ENCODE results near the gene PDE6A. TPM values are rescaled to one million over a fixed set of nuclear protein-coding genes. Genes with fewer than 3 reads are reported as not detected.

Gene PDE6A
- total and polyA plus RNA-seq, 2 of the 8 experiments (the other 6 are each of a cell fraction or from before 2014, with no cell fraction given) = not detected

- no peak overlapping the region for H3K56ac ChIP-seq (replicated peaks; ENCODE audit: insufficient read length, low read depth, low read length)
- H3K4me3 ChIP-seq (ENCODE audit: extremely low read depth in 1 of 4, insufficient read depth in 2 of 4, low read depth in 3 of 4, low read length in 4 of 4) = no peak overlapping the region
- H3K23me2 ChIP-seq (ENCODE audit: low read depth, low read length) = no peaks in the 10 kb centered on the region
- no peak overlapping the region for H2BK5ac ChIP-seq (ENCODE audit: low read depth, low read length)
- no peak overlapping the region for H2BK15ac ChIP-seq (ENCODE audit: low read length)
- H4K91ac ChIP-seq (replicated peaks; ENCODE audit: insufficient read length, low read length) = no peak overlapping the region
- H3K9me3 ChIP-seq (ENCODE audit: insufficient read depth in 2 of 2, low read depth in 1 of 2, low read length in 1 of 2) = no peaks in the 10 kb centered on the region
- H3K79me1 ChIP-seq (ENCODE audit: low read depth, low read length) = no peaks in the 10 kb centered on the region
- H4K8ac ChIP-seq (ENCODE audit: extremely low read depth, insufficient read depth, low read length) = peak overlapping the region; percentile 35; the same call in 1 of the 2 replicates
- no peaks in the 10 kb centered on the region for H4K20me1 ChIP-seq (replicated peaks in 1 of 2; ENCODE audit: control insufficient read depth in 1 of 2, insufficient read depth in 2 of 2, low read length in 2 of 2)
- no peaks in the 10 kb centered on the region for H3K36me3 ChIP-seq (ENCODE audit: control insufficient read depth in 2 of 4, insufficient read depth in 4 of 4, low read length in 3 of 4)
- WGBS, 2 experiments (ENCODE audit: extremely low coverage in 1 of 2, insufficient coverage in 1 of 2, insufficient read length in 1 of 2, insufficient replicate concordance in 2 of 2, low coverage in 1 of 2, low lambda C conversion rate in 2 of 2, missing lambda C conversion rate in 1 of 2) = 85% methylated on average over 9 of the region's 9 CpGs; no CpG with 5 or more reads in 1 of the 2 experiments
- no peak overlapping the region for H2BK12ac ChIP-seq (ENCODE audit: low read depth, low read length)
- ChIA-PET POLR2A (ENCODE audit: partially characterized antibody) (no interaction called here), CTCF (ENCODE audit: partially characterized antibody) (interaction anchor here (9.8 kb wide), 1 partner anchor 8 kb away, joined by 104 read pairs; the partner anchor contains the start of gene SLC26A2)
- H2AFZ ChIP-seq (ENCODE audit: low read length) = no peak overlapping the region
- H3K79me2 ChIP-seq (ENCODE audit: control insufficient read depth in 1 of 2, insufficient read depth in 2 of 2, low read length in 2 of 2) = no peaks in the 10 kb centered on the region
- FAIRE-seq (no peak), DNase-seq (ENCODE audit: low read depth in 1 of 2, low spot score in 2 of 2) (no peak)
- H3K27me3 ChIP-seq (replicated peaks in 1 of 4; ENCODE audit: control insufficient read depth in 3 of 4, extremely low read depth in 1 of 4, insufficient read depth in 3 of 4, low read length in 3 of 4) = no peaks in the 10 kb centered on the region
- H3K14ac ChIP-seq (ENCODE audit: insufficient read length) = no peak overlapping the region
- H3K4me1 ChIP-seq (replicated peaks in 1 of 4; ENCODE audit: control insufficient read depth in 3 of 4, insufficient read depth in 4 of 4, low read length in 3 of 4) = no peaks in the 10 kb centered on the region
- H3K27ac ChIP-seq (ENCODE audit: low read depth, low read length) = no peak overlapping the region
- no peak overlapping the region for H3K9ac ChIP-seq (replicated peaks in 1 of 4; ENCODE audit: extremely low read depth in 1 of 4, low read depth in 3 of 4, low read length in 3 of 4)
- no peak overlapping the region for H4K5ac ChIP-seq (ENCODE audit: insufficient read length, low read depth, low read length)
- no peak overlapping the region for H2BK120ac ChIP-seq (replicated peaks; ENCODE audit: low read depth, low read length)
- H3K4me2 ChIP-seq (ENCODE audit: insufficient read depth in 1 of 2, low read depth in 2 of 2, low read length in 2 of 2) = no peak overlapping the region
- H3K23ac ChIP-seq (ENCODE audit: insufficient read length) = no peak overlapping the region
- no peak overlapping the region for H3K4ac ChIP-seq (replicated peaks; ENCODE audit: insufficient read length, low read depth, low read length)
- no peak overlapping the region for H2AK5ac ChIP-seq (ENCODE audit: low read depth, low read length)
- no peak overlapping the region for H3K18ac ChIP-seq (ENCODE audit: extremely low read depth, low read length)
- no peak overlapping the region for H2BK20ac ChIP-seq (ENCODE audit: low read length)
- TF ChIP-seq RNF2 (IDR thresholded peaks at IDR 0.05; ENCODE audit: borderline replicate concordance, low read depth, low read length, missing control alignments, poor library complexity, severe bottlenecking) (no peak), ASH2L (IDR thresholded peaks at IDR 0.05; ENCODE audit: low read length) (no peak), JUND (IDR thresholded peaks at IDR 0.05; ENCODE audit: low read length) (no peak), HDAC6 (IDR thresholded peaks at IDR 0.05; ENCODE audit: low read depth, low read length) (no peak), PHF8 (conservative IDR thresholded peaks at IDR 0.05; ENCODE audit: low read depth, low read length) (no peak), CHD2 (IDR thresholded peaks at IDR 0.05; ENCODE audit: low read length) (no peak), TEAD4 (IDR thresholded peaks at IDR 0.05; ENCODE audit: low read depth, low read length) (no peak), ATF3 (IDR thresholded peaks at IDR 0.05; ENCODE audit: insufficient read depth, low read depth, low read length) (no peak), SIN3A (conservative IDR thresholded peaks at IDR 0.05 in 1 of 2, IDR thresholded peaks at IDR 0.05 in 1 of 2; ENCODE audit: low read depth in 1 of 2, low read length in 2 of 2) (no peak), CHD1 (IDR thresholded peaks at IDR 0.05; ENCODE audit: low read depth, low read length) (no peak), YY1 (IDR thresholded peaks at IDR 0.05; ENCODE audit: low read depth, low read length) (no peak), BCL11A (IDR thresholded peaks at IDR 0.05; ENCODE audit: low read depth in 2 of 2, low read length in 2 of 2) (no peak), SIX5 (IDR thresholded peaks at IDR 0.05; ENCODE audit: low read depth, low read length) (no peak)
Measured at GRCh38 chr5:149953436-149954121, 9.0 kb upstream of the PDE6A start.
